Neural progenitor cell (in vitro differentiated cells): ENCODE measurements around the gene SLCO4A1. TPM values are rescaled to one million over a fixed set of nuclear protein-coding genes. Genes with fewer than 3 reads are reported as not detected.
A peak's percentile ranks its signal among the peaks of the same experiment; 100 is the strongest.

ENCODE experiments used
- DNase-seq: peaks from one replicate; pipeline ENCODE4 v3.0.0-alpha.2; 2016; ENCODE audit warnings: low spot score
- H2AFZ ChIP-seq: fragments of 200-600 bp; sonication (generic); replicated peaks from 2 replicates; pipeline ENCODE4 v1.6.1; 2016; ENCODE audit warnings: antibody characterized with exemption
- H3F3A ChIP-seq: fragments of 200-600 bp; sonication (generic); 2 replicates; pipeline ENCODE4 v1.6.1; 2016; ENCODE audit warnings: antibody characterized with exemption, low read depth
- H3K27ac ChIP-seq: fragments of 200-600 bp; sonication (generic); 2 replicates; pipeline ENCODE4 v1.5.1; 2016; ENCODE audit warnings: mild to moderate bottlenecking
- H3K27me3 ChIP-seq: fragments of 200-600 bp; sonication (generic); 2 replicates; pipeline ENCODE4 v1.6.1; 2016; ENCODE audit warnings: mild to moderate bottlenecking, moderate library complexity
- H3K36me3 ChIP-seq: fragments of 200-600 bp; sonication (generic); 2 replicates; pipeline ENCODE4 v1.5.1; 2016
- H3K4me1 ChIP-seq: fragments of 200-600 bp; sonication (generic); 2 replicates; pipeline ENCODE4 v1.6.1; 2016; ENCODE audit warnings: mixed run types
- H3K4me2 ChIP-seq: fragments of 200-600 bp; sonication (generic); 2 replicates; pipeline ENCODE4 v1.6.1; 2016
- H3K4me3 ChIP-seq: fragments of 200-600 bp; sonication (generic); 2 replicates; pipeline ENCODE4 v1.5.1; 2016
- H3K79me2 ChIP-seq: fragments of 200-600 bp; sonication (generic); 2 replicates; pipeline ENCODE4 v1.6.1; 2016; ENCODE audit warnings: low read depth
- H3K9ac ChIP-seq: fragments of 200-600 bp; sonication (generic); 2 replicates; pipeline ENCODE4 v1.6.1; 2016
- H3K9me3 ChIP-seq: fragments of 200-600 bp; sonication (generic); 2 replicates; pipeline ENCODE4 v1.5.1; 2016; ENCODE audit warnings: low read depth
- H4K20me1 ChIP-seq: fragments of 200-600 bp; sonication (generic); 2 replicates; pipeline ENCODE4 v1.6.1; 2016; ENCODE audit warnings: low read depth
- H3K27ac Mint-ChIP-seq: 3 replicates; pipeline ENCODE4 v1.8.0; 2021; ENCODE audit warnings: mixed read lengths
- H3K27me3 Mint-ChIP-seq: 2 replicates; pipeline ENCODE4 v1.8.0; 2022; ENCODE audit warnings: low read depth, mild to moderate bottlenecking, inconsistent platforms, moderate library complexity, mixed read lengths; ENCODE audit not compliant: insufficient read depth
- H3K36me3 Mint-ChIP-seq: 3 replicates; pipeline ENCODE4 v1.8.0; 2021; ENCODE audit warnings: mixed read lengths
- H3K4me1 Mint-ChIP-seq: 3 replicates; pipeline ENCODE4 v1.8.0; 2021; ENCODE audit warnings: mixed read lengths
- H3K4me3 Mint-ChIP-seq: 3 replicates; pipeline ENCODE4 v1.8.0; 2021; ENCODE audit warnings: mild to moderate bottlenecking, moderate library complexity, mixed read lengths
- H3K9me3 Mint-ChIP-seq: 3 replicates; pipeline ENCODE4 v1.8.0; 2020; ENCODE audit warnings: mixed read lengths
- CTCF ChIP-seq: fragments of 200-600 bp; sonication (generic); IDR thresholded peaks from 2 replicates; pipeline ENCODE4 v1.5.1; 2017; ENCODE audit warnings: antibody characterized with exemption, mild to moderate bottlenecking
- EZH2 ChIP-seq: fragments of 200-600 bp; sonication (generic); IDR thresholded peaks from 2 replicates; pipeline ENCODE4 v1.6.1; 2017; ENCODE audit warnings: antibody characterized with exemption, mild to moderate bottlenecking, moderate library complexity
- EZH2phosphoT487 ChIP-seq: fragments of 200-600 bp; sonication (generic); IDR thresholded peaks from 2 replicates; pipeline ENCODE4 v1.6.1; 2017; ENCODE audit warnings: antibody characterized with exemption
- total RNA-seq: library from RNA; depleted of rRNA; stranded (reverse); fragments of >200 nt; gene quantifications from 2 replicates; pipeline ENCODE4 v1.2.3, GENCODE V29; 2015; ENCODE audit warnings: low replicate concordance

The SLCO4A1 gene
- total RNA-seq, 1 donor from 2014 or later = 0.88 TPM

DNA sequence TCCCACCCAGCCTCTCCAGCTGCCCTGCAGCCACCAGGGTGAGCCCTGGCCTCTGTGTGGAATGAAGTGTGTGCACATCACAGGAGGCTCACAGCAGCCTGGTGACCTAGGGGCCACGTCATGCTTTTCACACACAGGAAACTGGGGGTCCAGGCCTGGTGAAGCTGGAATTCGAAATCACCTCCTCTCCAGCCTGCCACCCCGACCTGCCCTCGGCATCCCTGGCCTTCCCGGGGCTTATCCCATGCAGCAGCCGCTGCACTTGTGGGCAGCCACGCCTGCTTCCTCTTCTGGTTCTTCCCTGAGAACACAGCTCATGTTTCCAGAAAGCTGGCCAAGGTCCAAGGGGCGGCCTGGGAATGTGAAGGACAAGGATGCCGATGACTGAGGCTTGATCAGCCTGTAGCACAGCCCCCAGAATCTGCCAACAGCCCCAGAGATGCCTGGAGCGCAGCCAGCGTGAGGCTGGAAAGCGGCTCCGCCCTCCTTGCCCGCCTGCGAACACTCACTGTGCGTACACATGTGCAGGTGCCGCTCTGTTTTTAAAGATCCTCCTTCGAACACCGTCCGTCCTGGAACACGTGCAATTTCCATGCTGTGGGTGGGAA is 62.1 kb downstream of the SLCO4A1 start:
- H3F3A ChIP-seq = no peaks in the 10 kb centered on the region
- DNase-seq = no peak
- peaks cover 20% of the 10 kb centered on the region for H3K4me1 Mint-ChIP-seq
- H3K27ac Mint-ChIP-seq = no peak overlapping the region
- no peak overlapping the region for H2AFZ ChIP-seq
- peaks cover 5% of the 10 kb centered on the region for H3K4me1 ChIP-seq
- H3K27me3 Mint-ChIP-seq = peaks cover 24% of the 10 kb centered on the region
- H3K27me3 ChIP-seq = peaks cover 42% of the 10 kb centered on the region
- H3K4me3 ChIP-seq = no peak overlapping the region
- H3K36me3 ChIP-seq = no peaks in the 10 kb centered on the region
- H3K9me3 Mint-ChIP-seq = no peaks in the 10 kb centered on the region
- no peak overlapping the region for H3K4me2 ChIP-seq
- TF ChIP-seq EZH2 (no peak), EZH2phosphoT487 (no peak), CTCF (no peak)
- no peaks in the 10 kb centered on the region for H3K36me3 Mint-ChIP-seq
- H3K4me3 Mint-ChIP-seq = no peak overlapping the region
- no peak overlapping the region for H3K27ac ChIP-seq
- H3K9me3 ChIP-seq = no peaks in the 10 kb centered on the region
- H3K9ac ChIP-seq = no peak overlapping the region
- no peaks in the 10 kb centered on the region for H3K79me2 ChIP-seq
- H4K20me1 ChIP-seq = peaks cover 14% of the 10 kb centered on the region

- Histone ChIP-seq H3K4me3 (no peak overlapping the region), H4K20me1 (peaks cover 21% of the 10 kb centered on the region), H3K27ac (no peak overlapping the region), H3K79me2 (no peaks in the 10 kb centered on the region), H2AFZ (no peak overlapping the region), H3K4me1 (peaks cover 5% of the 10 kb centered on the region), H3F3A (no peaks in the 10 kb centered on the region), H3K27me3 (peaks cover 54% of the 10 kb centered on the region), H3K4me2 (peak overlapping the region; percentile 18), H3K36me3 (no peaks in the 10 kb centered on the region), H3K9me3 (no peaks in the 10 kb centered on the region), H3K9ac (no peak overlapping the region)
- Mint-ChIP-seq H3K9me3 (no peaks in the 10 kb centered on the region), H3K4me1 (peaks cover 20% of the 10 kb centered on the region), H3K27ac (no peak overlapping the region), H3K4me3 (no peak overlapping the region), H3K36me3 (no peaks in the 10 kb centered on the region), H3K27me3 (peaks cover 33% of the 10 kb centered on the region)
- no peak for DNase-seq
- TF ChIP-seq EZH2phosphoT487 (no peak), EZH2 (no peak), CTCF (no peak)
Observed at GRCh38 chr20:62705627-62706026, 63.3 kb downstream of the SLCO4A1 start.

GRCh38 chr20:62706344-62706743 is 64.0 kb downstream of the SLCO4A1 start:
- Histone ChIP-seq H3K4me1 (peaks cover 5% of the 10 kb centered on the region), H2AFZ (no peak overlapping the region), H3K79me2 (no peaks in the 10 kb centered on the region), H3K4me2 (no peak overlapping the region), H3K9me3 (no peaks in the 10 kb centered on the region), H3K9ac (no peak overlapping the region), H3F3A (no peaks in the 10 kb centered on the region), H3K36me3 (no peaks in the 10 kb centered on the region), H3K4me3 (no peak overlapping the region), H3K27me3 (peaks cover 61% of the 10 kb centered on the region), H3K27ac (no peak overlapping the region), H4K20me1 (peaks cover 21% of the 10 kb centered on the region)
- Mint-ChIP-seq H3K36me3 (no peaks in the 10 kb centered on the region), H3K27me3 (peaks cover 31% of the 10 kb centered on the region), H3K9me3 (no peaks in the 10 kb centered on the region), H3K27ac (no peak overlapping the region), H3K4me3 (no peak overlapping the region), H3K4me1 (peaks cover 20% of the 10 kb centered on the region)
- no peak for TF ChIP-seq CTCF
- TF ChIP-seq EZH2 = no peak
- TF ChIP-seq EZH2phosphoT487 = no peak
- DNase-seq = no peak
